Neural cell (in vitro differentiated cells): ENCODE measurements around the gene PACS2. TPM values are rescaled to one million over a fixed set of nuclear protein-coding genes. Genes with fewer than 3 reads are reported as not detected.

ENCODE experiments used
- H2AFZ ChIP-seq: fragments of 200-600, 300-800 bp; sonication (generic), shearing (Covaris generic); 2 replicates; pipeline ENCODE4 v1.6.0; 2014; ENCODE audit warnings: low read depth, mild to moderate bottlenecking, antibody characterized with exemption, low read length, moderate library complexity
- H3F3A ChIP-seq: fragments of 200-600 bp; shearing (Covaris generic); 2 replicates; pipeline ENCODE4 v1.6.1; 2016; ENCODE audit warnings: mild to moderate bottlenecking, moderate library complexity, mixed read lengths, antibody characterized with exemption, low read length; ENCODE audit not compliant: insufficient read depth, poor library complexity, severe bottlenecking
- H3K27ac ChIP-seq: fragments of 200-600, 300-800 bp; sonication (generic), shearing (Covaris generic); 2 replicates; pipeline ENCODE4 v1.5.1; 2014; ENCODE audit warnings: mild to moderate bottlenecking, low read length, moderate library complexity
- H3K27me3 ChIP-seq: fragments of 300-800, 200-600 bp; sonication (generic), shearing (Covaris generic); 2 replicates; pipeline ENCODE4 v1.6.0; 2014; ENCODE audit warnings: mild to moderate bottlenecking, low read depth, low read length, moderate library complexity; ENCODE audit not compliant: insufficient read depth
- H3K36me3 ChIP-seq: fragments of 300-800, 200-600 bp; sonication (generic), shearing (Covaris generic); 2 replicates; pipeline ENCODE4 v1.5.1; 2014; ENCODE audit warnings: mild to moderate bottlenecking, antibody characterized with exemption, low read length, moderate library complexity; ENCODE audit not compliant: insufficient read depth
- H3K4me2 ChIP-seq: fragments of 300-800, 200-600 bp; sonication (generic), shearing (Covaris generic); 2 replicates; pipeline ENCODE4 v1.6.0; 2014; ENCODE audit warnings: mild to moderate bottlenecking, low read length
- H3K4me3 ChIP-seq: fragments of 300-800, 200-600 bp; sonication (generic), shearing (Covaris generic); 2 replicates; pipeline ENCODE4 v1.5.1; 2014; ENCODE audit warnings: mild to moderate bottlenecking, low read length, moderate library complexity
- H3K79me2 ChIP-seq: fragments of 200-600 bp; shearing (Covaris generic); replicated peaks from 2 replicates; pipeline ENCODE4 v1.6.0; 2014; ENCODE audit warnings: mild to moderate bottlenecking, low read length, moderate library complexity; ENCODE audit not compliant: insufficient read depth
- H3K9ac ChIP-seq: fragments of 300-800, 200-600 bp; sonication (generic), shearing (Covaris generic); 2 replicates; pipeline ENCODE4 v1.6.1; 2016; ENCODE audit warnings: mild to moderate bottlenecking, low read length, mixed read lengths
- H3K9me2 ChIP-seq: fragments of 200-600 bp; shearing (Covaris generic); 2 replicates; pipeline ENCODE4 v1.6.1; 2016; ENCODE audit warnings: mild to moderate bottlenecking, low read length, mixed read lengths; ENCODE audit not compliant: insufficient read depth
- H3K9me3 ChIP-seq: fragments of 200-600, 300-800 bp; sonication (generic), shearing (Covaris generic); 2 replicates; pipeline ENCODE4 v1.6.1; 2016; ENCODE audit warnings: mild to moderate bottlenecking, mixed run types, low read length, moderate library complexity, mixed read lengths
- H4K20me1 ChIP-seq: fragments of 200-600 bp; shearing (Covaris generic); 2 replicates; pipeline ENCODE4 v1.6.1; 2016; ENCODE audit warnings: mild to moderate bottlenecking, mixed run types; ENCODE audit not compliant: insufficient read depth
- CTCF ChIP-seq: fragments of 450-650 bp; IDR thresholded peaks from 2 replicates; pipeline ENCODE4 v1.5.1; 2014; ENCODE audit warnings: antibody characterized with exemption, mild to moderate bottlenecking, moderate library complexity; ENCODE audit not compliant: poor library complexity, severe bottlenecking
- EP300 ChIP-seq: fragments of 450-650 bp; conservative IDR thresholded peaks from 2 replicates; pipeline ENCODE4 v1.6.1; 2014; ENCODE audit warnings: antibody characterized with exemption, mild to moderate bottlenecking, moderate library complexity; ENCODE audit not compliant: poor library complexity, severe bottlenecking
- EZH2 ChIP-seq: fragments of 200-600, 300-800 bp; shearing (Covaris generic), sonication (generic); IDR thresholded peaks from 2 replicates; pipeline ENCODE4 v1.6.1; 2014; ENCODE audit warnings: antibody characterized with exemption, low read length, borderline replicate concordance, mild to moderate bottlenecking; ENCODE audit not compliant: insufficient read depth, poor library complexity, severe bottlenecking
- MXI1 ChIP-seq: fragments of 450-650 bp; conservative IDR thresholded peaks from 2 replicates; pipeline ENCODE4 v1.6.1; 2014; ENCODE audit warnings: antibody characterized with exemption, mild to moderate bottlenecking; ENCODE audit not compliant: poor library complexity, severe bottlenecking
- POLR2AphosphoS5 ChIP-seq: IDR thresholded peaks from 2 replicates; pipeline ENCODE4 v1.6.1; 2012
- RAD21 ChIP-seq: fragments of 450-650 bp; conservative IDR thresholded peaks from 2 replicates; pipeline ENCODE4 v1.6.1; 2014; ENCODE audit warnings: antibody characterized with exemption, mild to moderate bottlenecking, moderate library complexity
- SMC3 ChIP-seq: fragments of 450-650 bp; conservative IDR thresholded peaks from 2 replicates; pipeline ENCODE4 v1.6.1; 2014; ENCODE audit warnings: antibody characterized with exemption, mild to moderate bottlenecking, moderate library complexity; ENCODE audit not compliant: poor library complexity
- TAF1 ChIP-seq: IDR thresholded peaks from 2 replicates; pipeline ENCODE4 v1.6.1; 2012; ENCODE audit warnings: low read depth
- polyA plus RNA-seq: library from polyadenylated mRNA; depleted of rRNA; stranded (reverse); fragments of >200 nt; gene quantifications from 2 replicates; pipeline ENCODE4 v1.2.3, GENCODE V29; 2014
- TF ChIP-seq, protein P1 (sequence below): IDR thresholded peaks from 2 replicates; pipeline ENCODE4 v1.6.1; 2012; ENCODE audit warnings: borderline replicate concordance

Gene PACS2
- polyA plus RNA-seq, 1 donor from 2014 or later: 77.7 TPM

DNA sequence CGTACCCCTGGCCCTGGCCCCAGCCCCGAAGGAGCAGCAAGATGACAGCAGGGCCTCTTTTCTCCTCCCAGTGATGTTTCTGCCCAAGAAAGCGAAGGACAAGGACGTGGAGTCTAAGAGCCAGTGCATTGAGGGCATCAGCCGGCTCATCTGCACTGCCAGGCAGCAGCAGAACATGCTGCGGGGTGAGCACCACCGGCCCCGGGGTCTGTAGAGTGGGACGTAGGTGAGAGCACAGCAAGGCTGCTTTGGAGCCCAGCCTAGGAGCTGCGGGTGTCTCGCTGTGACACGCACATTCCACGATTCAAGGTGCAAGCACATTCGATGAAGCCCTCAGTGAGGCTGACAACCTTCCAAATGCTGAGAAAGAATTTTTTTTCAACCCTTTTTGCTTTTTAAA is 78.6 kb downstream of the PACS2 start:
- no peaks in the 10 kb centered on the region for H3K9me2 ChIP-seq
- H3K4me3 ChIP-seq: no peak overlapping the region
- no peaks in the 10 kb centered on the region for H3K79me2 ChIP-seq
- no peak overlapping the region for H3K27ac ChIP-seq
- no peaks in the 10 kb centered on the region for H3K9me3 ChIP-seq
- H3K9ac ChIP-seq: no peak overlapping the region
- no peak overlapping the region for H2AFZ ChIP-seq
- no peaks in the 10 kb centered on the region for H4K20me1 ChIP-seq
- no peak overlapping the region for H3K4me2 ChIP-seq
- no peaks in the 10 kb centered on the region for H3F3A ChIP-seq
- H3K27me3 ChIP-seq: no peaks in the 10 kb centered on the region
- H3K36me3 ChIP-seq: no peaks in the 10 kb centered on the region
- TF ChIP-seq EP300 (no peak), CTCF (no peak), POLR2AphosphoS5 (no peak), TAF1 (no peak), RAD21 (no peak), EZH2 (no peak), SMC3 (no peak), MXI1 (no peak)
- TF ChIP-seq, protein P1, sequence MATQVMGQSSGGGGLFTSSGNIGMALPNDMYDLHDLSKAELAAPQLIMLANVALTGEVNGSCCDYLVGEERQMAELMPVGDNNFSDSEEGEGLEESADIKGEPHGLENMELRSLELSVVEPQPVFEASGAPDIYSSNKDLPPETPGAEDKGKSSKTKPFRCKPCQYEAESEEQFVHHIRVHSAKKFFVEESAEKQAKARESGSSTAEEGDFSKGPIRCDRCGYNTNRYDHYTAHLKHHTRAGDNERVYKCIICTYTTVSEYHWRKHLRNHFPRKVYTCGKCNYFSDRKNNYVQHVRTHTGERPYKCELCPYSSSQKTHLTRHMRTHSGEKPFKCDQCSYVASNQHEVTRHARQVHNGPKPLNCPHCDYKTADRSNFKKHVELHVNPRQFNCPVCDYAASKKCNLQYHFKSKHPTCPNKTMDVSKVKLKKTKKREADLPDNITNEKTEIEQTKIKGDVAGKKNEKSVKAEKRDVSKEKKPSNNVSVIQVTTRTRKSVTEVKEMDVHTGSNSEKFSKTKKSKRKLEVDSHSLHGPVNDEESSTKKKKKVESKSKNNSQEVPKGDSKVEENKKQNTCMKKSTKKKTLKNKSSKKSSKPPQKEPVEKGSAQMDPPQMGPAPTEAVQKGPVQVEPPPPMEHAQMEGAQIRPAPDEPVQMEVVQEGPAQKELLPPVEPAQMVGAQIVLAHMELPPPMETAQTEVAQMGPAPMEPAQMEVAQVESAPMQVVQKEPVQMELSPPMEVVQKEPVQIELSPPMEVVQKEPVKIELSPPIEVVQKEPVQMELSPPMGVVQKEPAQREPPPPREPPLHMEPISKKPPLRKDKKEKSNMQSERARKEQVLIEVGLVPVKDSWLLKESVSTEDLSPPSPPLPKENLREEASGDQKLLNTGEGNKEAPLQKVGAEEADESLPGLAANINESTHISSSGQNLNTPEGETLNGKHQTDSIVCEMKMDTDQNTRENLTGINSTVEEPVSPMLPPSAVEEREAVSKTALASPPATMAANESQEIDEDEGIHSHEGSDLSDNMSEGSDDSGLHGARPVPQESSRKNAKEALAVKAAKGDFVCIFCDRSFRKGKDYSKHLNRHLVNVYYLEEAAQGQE: no peak

GRCh38 chr14:105394714-105395537 is 80.4 kb downstream of the PACS2 start:
- H3K9me3 ChIP-seq: no peaks in the 10 kb centered on the region
- H3K4me2 ChIP-seq: no peak overlapping the region
- no peaks in the 10 kb centered on the region for H3F3A ChIP-seq
- no peak overlapping the region for H3K27ac ChIP-seq
- H3K9ac ChIP-seq: no peak overlapping the region
- no peak overlapping the region for H2AFZ ChIP-seq
- no peaks in the 10 kb centered on the region for H4K20me1 ChIP-seq
- TF ChIP-seq SMC3 (no peak), TAF1 (no peak), RAD21 (no peak), MXI1 (no peak), CTCF (no peak), POLR2AphosphoS5 (no peak), EZH2 (no peak), EP300 (no peak)
- TF ChIP-seq, protein P1: no peak
- H3K9me2 ChIP-seq: no peaks in the 10 kb centered on the region
- H3K27me3 ChIP-seq: no peaks in the 10 kb centered on the region
- no peaks in the 10 kb centered on the region for H3K79me2 ChIP-seq
- no peaks in the 10 kb centered on the region for H3K36me3 ChIP-seq
- H3K4me3 ChIP-seq: no peak overlapping the region
